Activated CD8-positive, alpha-beta memory T cell treated with anti-CD3 and anti-CD28 coated beads for 4 hours (primary cell): ENCODE measurements around the gene GLB1L2.

Source experiments
- DNase-seq, 2 donors: peaks; one replicate each; pipeline ENCODE4 v3.0.0-alpha.2; 2020; ENCODE audit warnings: low read depth in 2 of 2

GLB1L2 gene

DNA sequence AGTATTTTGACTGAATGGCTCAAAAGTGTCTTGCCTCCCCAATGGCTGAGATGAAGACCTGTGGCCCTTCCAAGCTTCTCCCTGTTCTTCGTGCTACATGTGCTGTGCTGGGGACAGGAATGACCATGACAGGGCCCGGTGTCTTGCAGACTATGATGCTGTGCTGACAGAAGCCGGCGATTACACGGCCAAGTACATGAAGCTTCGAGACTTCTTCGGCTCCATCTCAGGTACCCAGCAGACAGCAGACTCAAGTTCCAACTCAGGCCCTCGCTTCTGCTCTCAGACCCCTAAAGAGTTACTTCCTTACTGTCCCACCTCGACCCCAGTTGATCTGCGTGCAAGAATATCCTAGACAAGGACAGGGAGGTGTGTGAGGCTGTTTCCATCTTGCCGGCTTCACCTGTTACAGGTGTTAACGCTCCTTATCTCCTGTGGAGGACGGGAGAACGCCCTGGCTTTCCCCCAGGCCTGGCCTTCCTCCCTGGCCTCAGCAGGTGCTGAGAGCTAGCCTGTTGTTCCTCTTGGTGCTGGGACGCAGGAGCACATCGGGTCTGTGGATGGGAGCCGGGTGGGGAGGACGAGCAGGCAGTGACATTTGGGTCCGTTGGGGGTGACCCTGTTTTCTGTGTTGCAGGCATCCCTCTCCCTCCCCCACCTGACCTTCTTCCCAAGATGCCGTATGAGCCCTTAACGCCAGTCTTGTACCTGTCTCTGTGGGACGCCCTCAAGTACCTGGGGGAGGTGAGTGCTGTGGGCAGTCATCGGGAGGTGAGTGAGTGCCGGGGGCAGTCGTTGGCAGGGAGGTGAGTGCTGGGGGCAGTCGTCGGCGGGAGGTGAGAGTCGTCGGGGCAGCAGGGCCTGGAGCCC lies 38.1 kb downstream of the GLB1L2 start:
- DNase-seq = no peak

- DNase-seq = no peak
Measured at GRCh38 chr11:134370526-134371435, 39.0 kb downstream of the GLB1L2 start.

DNA sequence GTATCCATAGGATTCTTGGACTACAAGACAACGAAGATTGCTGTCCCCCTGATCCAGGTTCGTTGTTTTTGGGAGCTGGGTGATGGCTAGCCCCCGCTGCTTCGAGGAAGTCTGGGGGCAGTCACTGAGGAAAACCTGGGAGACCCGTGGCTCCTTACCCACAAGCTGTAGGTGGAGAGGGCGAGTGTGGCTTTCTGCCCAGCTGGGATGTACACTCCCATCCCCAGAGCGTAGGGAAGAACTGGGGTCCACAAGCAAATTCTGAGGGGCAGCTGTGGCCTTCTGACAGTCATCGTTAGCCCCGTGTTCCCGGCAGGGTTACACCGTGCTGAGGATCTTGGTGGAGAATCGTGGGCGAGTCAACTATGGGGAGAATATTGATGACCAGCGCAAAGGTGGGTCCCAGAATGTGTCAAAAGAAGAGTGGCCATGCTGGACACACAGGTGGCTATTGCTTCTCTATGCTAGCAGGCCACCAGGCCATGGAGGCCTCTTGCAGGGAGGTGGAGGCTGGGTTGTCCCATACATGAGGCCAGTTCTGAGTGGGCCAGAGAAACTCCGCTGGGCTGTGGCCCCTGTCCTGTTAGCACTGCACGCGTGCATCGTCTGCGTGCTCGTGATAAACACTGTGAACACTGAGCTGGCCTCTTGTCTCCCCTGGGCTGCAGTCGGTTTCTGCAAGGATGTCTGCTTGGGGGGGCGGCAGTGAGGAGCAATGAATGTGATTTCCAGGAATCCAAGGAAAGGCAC lies 39.8 kb downstream of the GLB1L2 start:
- no peak for DNase-seq

GRCh38 chr11:134372536-134372935 lies 40.7 kb downstream of the GLB1L2 start:
- no peak for DNase-seq

- no peak for DNase-seq
Measured at GRCh38 chr11:134372961-134373360, 41.2 kb downstream of the GLB1L2 start.

- DNase-seq = no peak
Measured at GRCh38 chr11:134373591-134374052, 41.8 kb downstream of the GLB1L2 start.

GRCh38 chr11:134374171-134374570 lies 42.4 kb downstream of the GLB1L2 start:
- DNase-seq = no peak

GRCh38 chr11:134374891-134375550 lies 43.2 kb downstream of the GLB1L2 start:
- no peak for DNase-seq

DNA sequence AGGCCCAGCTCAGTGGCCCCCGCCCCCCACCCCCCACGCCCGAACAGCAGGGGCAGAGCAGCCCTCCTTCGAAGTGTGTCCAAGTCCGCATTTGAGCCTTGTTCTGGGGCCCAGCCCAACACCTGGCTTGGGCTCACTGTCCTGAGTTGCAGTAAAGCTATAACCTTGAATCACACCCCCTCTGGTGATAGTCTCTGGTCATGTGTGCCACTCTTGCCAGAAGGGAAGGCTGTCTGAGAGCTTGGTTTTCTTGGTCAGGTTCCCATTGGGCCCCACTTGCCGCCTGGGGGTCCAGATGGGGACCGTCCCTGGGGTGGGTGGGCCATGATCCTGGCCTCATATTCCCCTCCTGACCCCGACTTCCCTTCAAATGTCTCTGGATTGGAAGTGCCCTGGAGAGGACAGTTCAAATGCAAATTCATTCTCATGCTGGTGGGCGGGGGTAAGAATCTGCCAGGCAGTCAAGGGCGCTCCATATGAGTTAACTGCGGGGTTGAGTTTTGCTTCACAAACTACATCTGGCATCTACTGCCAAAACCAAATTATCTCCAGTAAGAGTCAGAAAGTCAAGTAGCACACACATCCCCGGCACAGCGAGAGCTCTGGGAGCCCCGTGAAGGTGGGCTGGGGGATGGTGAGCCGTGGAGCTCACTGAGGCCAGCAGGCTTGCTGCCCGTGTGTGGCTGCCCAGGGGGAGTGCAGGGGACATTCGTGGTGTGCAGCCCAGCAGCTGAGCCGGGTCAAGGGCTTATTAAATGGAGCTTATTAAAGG lies 44.5 kb downstream of the GLB1L2 start:
- no peak for DNase-seq

DNA sequence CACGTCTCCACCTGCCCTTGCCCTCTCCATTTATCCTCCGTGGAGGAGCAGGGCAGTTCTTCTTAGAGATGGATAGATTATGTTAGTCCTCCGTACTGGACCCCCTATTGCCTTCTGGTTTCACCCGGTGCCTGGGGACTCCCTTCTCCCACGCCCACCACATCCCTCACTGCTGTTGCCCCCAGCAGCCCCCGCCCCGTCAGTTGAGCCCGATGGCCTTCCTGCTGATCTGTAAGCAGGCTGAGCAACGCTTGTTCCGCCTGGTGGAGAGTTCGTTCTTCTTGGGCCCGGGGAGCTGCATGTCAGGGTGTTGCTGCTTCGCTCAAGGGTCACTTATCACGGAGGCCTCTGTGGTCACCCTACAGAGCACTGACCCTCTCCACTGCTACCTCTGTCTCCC lies 46.1 kb downstream of the GLB1L2 start:
- DNase-seq = no peak

DNA sequence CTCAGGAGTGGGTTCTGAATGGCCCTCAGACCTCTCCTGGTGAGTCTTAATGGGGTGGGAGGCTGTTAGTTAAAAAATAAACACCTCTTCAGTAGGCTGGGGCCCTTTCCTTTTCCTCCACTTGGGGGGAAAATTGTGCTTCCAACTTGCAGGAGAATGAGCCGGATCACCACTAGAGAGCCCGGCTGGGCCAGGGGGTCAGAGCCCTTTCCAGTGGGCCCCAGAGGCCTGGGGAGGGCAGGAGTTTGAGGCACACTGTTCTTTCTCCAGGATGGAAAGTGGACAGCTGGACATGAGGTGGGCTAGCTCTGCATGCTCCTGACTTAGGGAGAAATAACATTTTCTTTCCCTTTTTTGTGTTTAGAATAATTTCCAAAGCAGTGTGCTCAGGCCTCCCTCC lies 47.5 kb downstream of the GLB1L2 start:
- no peak for DNase-seq

- DNase-seq = no peak
Measured at GRCh38 chr11:134380229-134380628, 48.4 kb downstream of the GLB1L2 start.

- DNase-seq = no peak
Measured at GRCh38 chr11:134380785-134381184, 49.0 kb downstream of the GLB1L2 start.

GRCh38 chr11:134382257-134382656 lies 50.5 kb downstream of the GLB1L2 start:
- no peak for DNase-seq

DNA sequence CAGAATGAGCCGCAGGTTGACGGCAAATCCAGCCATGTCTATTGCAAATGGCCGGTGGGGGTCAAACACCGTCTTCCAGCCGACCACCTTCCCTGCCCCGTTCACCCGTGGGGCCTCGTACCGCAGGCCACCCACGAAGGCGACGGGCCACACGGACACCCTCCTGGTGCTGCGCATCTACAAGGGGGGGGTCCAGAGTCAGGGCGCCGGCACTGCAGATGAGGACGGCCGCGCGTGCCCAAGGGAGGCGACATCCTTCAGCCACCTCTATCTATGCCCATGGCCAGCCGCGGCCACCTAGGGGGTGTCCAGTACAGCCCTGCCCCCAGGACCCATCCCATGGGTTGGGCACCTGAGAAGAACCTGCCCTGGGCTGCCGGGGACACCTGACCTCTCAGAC lies 51.0 kb downstream of the GLB1L2 start:
- no peak for DNase-seq

GRCh38 chr11:134383576-134384221 lies 51.9 kb downstream of the GLB1L2 start:
- DNase-seq = no peak

DNA sequence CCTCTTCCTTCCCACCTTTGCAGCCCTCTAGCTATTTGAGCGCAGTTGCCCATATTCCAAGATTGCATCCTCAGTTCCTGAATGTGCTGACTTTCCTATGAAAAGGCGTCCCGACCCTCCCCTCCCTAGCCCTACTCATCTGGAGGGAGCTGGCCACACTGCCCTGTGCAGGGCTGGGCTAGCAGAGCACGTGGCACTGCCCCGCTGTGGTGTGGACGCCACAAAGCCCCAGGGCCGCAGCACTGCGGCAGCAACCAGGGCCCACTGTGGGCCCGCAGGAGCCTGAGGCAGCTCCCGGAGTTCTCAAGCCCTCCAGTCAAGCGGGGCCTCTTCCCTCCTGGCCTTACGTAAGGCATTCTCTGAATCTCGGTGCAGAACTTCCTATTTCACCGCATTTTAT lies 52.6 kb downstream of the GLB1L2 start:
- DNase-seq = no peak

DNA sequence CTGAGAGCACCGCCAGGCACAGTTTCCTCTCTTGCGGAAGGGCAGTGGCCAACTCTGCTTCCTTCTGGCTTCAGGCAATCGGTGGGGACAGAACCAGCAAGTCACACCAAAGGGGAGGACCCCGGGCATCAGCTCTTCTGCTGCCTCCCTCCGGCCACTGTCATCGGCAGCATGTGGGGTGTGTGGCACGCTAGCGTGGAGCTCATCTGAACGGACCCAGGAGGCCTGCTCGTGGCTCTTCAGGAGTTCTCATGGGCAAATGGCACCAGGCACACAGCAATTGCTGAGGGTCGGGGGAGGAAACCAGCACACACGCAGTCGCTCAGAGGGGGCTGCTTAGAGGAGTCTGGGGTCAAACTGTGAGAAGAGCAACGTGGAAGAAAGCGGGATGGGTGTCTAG lies 53.4 kb downstream of the GLB1L2 start:
- no peak for DNase-seq

GRCh38 chr11:134385774-134386565 lies 54.2 kb downstream of the GLB1L2 start:
- DNase-seq = no peak
